SK-N-SH (cell line): ENCODE data around the gene HSPB1. TPM values are rescaled to one million over a fixed set of nuclear protein-coding genes. Genes with fewer than 3 reads are reported as not detected.

Experiments used
- CTCF ChIP-seq: fragments of 200-600 bp; sonication (generic); IDR thresholded peaks from 2 replicates; pipeline ENCODE4 v1.6.1; 2017; ENCODE audit warnings: antibody characterized with exemption, mild to moderate bottlenecking, moderate library complexity
- EZH2phosphoT487 ChIP-seq: fragments of 200-600 bp; sonication (generic); IDR thresholded peaks from 2 replicates; pipeline ENCODE4 v1.6.1; 2017; ENCODE audit warnings: low read depth, mixed run types, mild to moderate bottlenecking, antibody characterized with exemption, moderate library complexity, borderline replicate concordance
- FOXJ3 ChIP-seq: sonication (generic); formaldehyde crosslinking; IDR thresholded peaks from 2 replicates; pipeline ENCODE4 v1.5.1; 2020; ENCODE audit warnings: mild to moderate bottlenecking, missing genetic modification reagents
- FOXM1 ChIP-seq: IDR thresholded peaks from 2 replicates; pipeline ENCODE4 v1.4.0; 2012; ENCODE audit warnings: low read depth, mild to moderate bottlenecking
- GABPA ChIP-seq: IDR thresholded peaks from 2 replicates; pipeline ENCODE4 v1.4.0; 2012; ENCODE audit warnings: low read depth, mild to moderate bottlenecking
- IRF3 ChIP-seq: fragments of 150-350 bp; IDR thresholded peaks from 2 replicates; pipeline ENCODE4 v1.6.1; 2016; ENCODE audit warnings: mild to moderate bottlenecking, low read depth, low read length
- MAX ChIP-seq: IDR thresholded peaks from 2 replicates; pipeline ENCODE4 v1.4.0; 2012; ENCODE audit warnings: low read depth
- MEF2A ChIP-seq: IDR thresholded peaks from 2 replicates; pipeline ENCODE4 v1.4.0; 2012; ENCODE audit warnings: low read depth, borderline replicate concordance
- NFIC ChIP-seq: IDR thresholded peaks from 2 replicates; pipeline ENCODE4 v1.4.0; 2012; ENCODE audit warnings: borderline replicate concordance
- PBX3 ChIP-seq: IDR thresholded peaks from 2 replicates; pipeline ENCODE4; 2012
- RAD21 ChIP-seq: IDR thresholded peaks from 2 replicates; pipeline ENCODE4 v1.6.1; 2012; ENCODE audit warnings: mild to moderate bottlenecking, low read length
- RCOR1 ChIP-seq: fragments of 150-350 bp; IDR thresholded peaks from 2 replicates; pipeline ENCODE4 v1.6.1; 2017; ENCODE audit warnings: antibody characterized with exemption, low read length
- REST ChIP-seq: IDR thresholded peaks from 2 replicates; pipeline ENCODE4 v1.6.1; 2012; ENCODE audit warnings: mild to moderate bottlenecking, low read depth, low read length, moderate library complexity
- TAF1 ChIP-seq: IDR thresholded peaks from 2 replicates; pipeline ENCODE4 v1.6.1; 2012; ENCODE audit warnings: low read depth, mild to moderate bottlenecking, low read length, moderate library complexity, borderline replicate concordance
- USF1 ChIP-seq: IDR thresholded peaks from 2 replicates; pipeline ENCODE4 v1.4.0; 2012; ENCODE audit warnings: low read depth, borderline replicate concordance
- USF2 ChIP-seq: fragments of 150-350 bp; IDR thresholded peaks from 2 replicates; pipeline ENCODE4 v1.6.1; 2017; ENCODE audit warnings: antibody characterized with exemption, low read length, low read depth, borderline replicate concordance
- polyA plus RNA-seq, 3 experiments: library from polyadenylated mRNA; depleted of rRNA; stranded (reverse); fragments of >200 nt; gene quantifications; 2 replicates each; pipeline ENCODE4 v1.2.3, GENCODE V29; 2012

Gene HSPB1
- polyA plus RNA-seq, 1 of the 3 experiments (the other 2 are of a cell fraction) = 824 TPM

GRCh38 chr7:76262683-76263402 is 39.6 kb upstream of the HSPB1 start (continued):
- no peak for TF ChIP-seq MEF2A
- TF ChIP-seq USF2 = no peak
- TF ChIP-seq MAX = no peak
- TF ChIP-seq RAD21 = peak; percentile 99
- TF ChIP-seq GABPA = no peak
- TF ChIP-seq RCOR1 = no peak
- no peak for TF ChIP-seq TAF1
- TF ChIP-seq USF1 = no peak
- TF ChIP-seq REST = peak; percentile 76; the same call in 1 of the 2 replicates
- no peak for TF ChIP-seq FOXJ3
- no peak for TF ChIP-seq IRF3
- TF ChIP-seq NFIC = no peak
- TF ChIP-seq PBX3 = no peak
- no peak for TF ChIP-seq EZH2phosphoT487
- peak; percentile 95 for TF ChIP-seq CTCF
- TF ChIP-seq FOXM1 = no peak
